Activated CD8-positive, alpha-beta memory T cell treated with anti-CD3 and anti-CD28 coated beads, Interleukin-2, amount 10 ng/mL, durations not matched to agents 7 days and 5 days (primary cell): ENCODE measurements around the gene FES. TPM values are rescaled to one million over a fixed set of nuclear protein-coding genes. Genes with fewer than 3 reads are reported as not detected.
A peak's percentile ranks its signal among the peaks of the same experiment; 100 is the strongest.
"Not testable (repeated sequence)": the region's sequence is repeated elsewhere in the genome, so short reads cannot be mapped to it uniquely, and the experiment has no call there.

Experiments
- ATAC-seq: fragments of 150-1000 bp; cut with Tn5 transposase; one replicate; pipeline ENCODE4 v1.10.0; 2021; ENCODE audit warnings: moderate library complexity
- CTCF ChIA-PET: fragments of 350-600 bp; sonication (Branson Sonifier 250); formaldehyde crosslinking; loops from one replicate; lab custom pipeline; 2021; ENCODE audit warnings: antibody characterized with exemption; lab: Charles Lee
- DNase-seq: peaks from one replicate; pipeline ENCODE4 v3.0.0-alpha.2; 2020
- H3K27ac Mint-ChIP-seq: one replicate; pipeline ENCODE4 v1.8.0; 2021; ENCODE audit warnings: mild to moderate bottlenecking, mixed read lengths
- H3K27me3 Mint-ChIP-seq: one replicate; pipeline ENCODE4 v1.8.0; 2021; ENCODE audit warnings: mixed read lengths
- H3K36me3 Mint-ChIP-seq: one replicate; pipeline ENCODE4 v1.8.0; 2021; ENCODE audit warnings: mild to moderate bottlenecking, mixed read lengths
- H3K4me1 Mint-ChIP-seq: one replicate; pipeline ENCODE4 v1.8.0; 2021; ENCODE audit warnings: mixed read lengths
- H3K4me3 Mint-ChIP-seq: one replicate; pipeline ENCODE4 v1.8.0; 2021; ENCODE audit warnings: mild to moderate bottlenecking, moderate library complexity, mixed read lengths
- H3K9me3 Mint-ChIP-seq: one replicate; pipeline ENCODE4 v1.8.0; 2022; ENCODE audit warnings: low read depth, mixed read lengths
- total RNA-seq, 2 experiments: library from RNA; stranded (reverse); gene quantifications; one replicate each; pipeline ENCODE4 v1.2.3, GENCODE V29; 2021

Gene FES
- total RNA-seq, 2 experiments from 2014 or later, result 55.7 to 61.2 TPM

DNA sequence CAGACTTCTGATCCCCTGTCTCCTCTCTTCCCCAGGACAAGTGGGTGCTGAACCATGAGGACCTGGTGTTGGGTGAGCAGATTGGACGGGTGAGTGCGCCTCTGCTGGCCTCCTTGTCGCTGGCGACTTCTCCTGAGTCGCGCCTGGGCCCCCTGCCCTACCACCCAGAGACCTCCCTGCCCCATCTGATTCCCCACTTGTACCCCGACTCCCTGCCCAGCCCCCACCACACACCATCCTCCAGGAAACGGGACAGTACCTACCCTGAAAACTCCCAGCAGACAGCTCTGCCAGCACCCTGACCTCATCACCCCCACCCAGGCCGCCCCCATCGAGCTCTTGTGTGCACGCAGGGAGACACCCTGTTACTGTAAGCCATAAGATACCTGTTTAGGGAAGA, 7.7 kb downstream of the FES start:
- peaks cover 29% of the 10 kb centered on the region for H3K4me1 Mint-ChIP-seq
- H3K4me3 Mint-ChIP-seq, result no peak overlapping the region
- CTCF ChIA-PET, result interaction anchor here (2.6 kb wide), 1 partner anchor 11 kb away, joined by 14 read pairs; the partner anchor contains the start of gene MAN2A2
- H3K27ac Mint-ChIP-seq, result no peak overlapping the region
- no peaks in the 10 kb centered on the region for H3K27me3 Mint-ChIP-seq
- ATAC-seq, result no peak
- no peak for DNase-seq
- H3K36me3 Mint-ChIP-seq, result peaks cover 44% of the 10 kb centered on the region
- no peaks in the 10 kb centered on the region for H3K9me3 Mint-ChIP-seq

DNA sequence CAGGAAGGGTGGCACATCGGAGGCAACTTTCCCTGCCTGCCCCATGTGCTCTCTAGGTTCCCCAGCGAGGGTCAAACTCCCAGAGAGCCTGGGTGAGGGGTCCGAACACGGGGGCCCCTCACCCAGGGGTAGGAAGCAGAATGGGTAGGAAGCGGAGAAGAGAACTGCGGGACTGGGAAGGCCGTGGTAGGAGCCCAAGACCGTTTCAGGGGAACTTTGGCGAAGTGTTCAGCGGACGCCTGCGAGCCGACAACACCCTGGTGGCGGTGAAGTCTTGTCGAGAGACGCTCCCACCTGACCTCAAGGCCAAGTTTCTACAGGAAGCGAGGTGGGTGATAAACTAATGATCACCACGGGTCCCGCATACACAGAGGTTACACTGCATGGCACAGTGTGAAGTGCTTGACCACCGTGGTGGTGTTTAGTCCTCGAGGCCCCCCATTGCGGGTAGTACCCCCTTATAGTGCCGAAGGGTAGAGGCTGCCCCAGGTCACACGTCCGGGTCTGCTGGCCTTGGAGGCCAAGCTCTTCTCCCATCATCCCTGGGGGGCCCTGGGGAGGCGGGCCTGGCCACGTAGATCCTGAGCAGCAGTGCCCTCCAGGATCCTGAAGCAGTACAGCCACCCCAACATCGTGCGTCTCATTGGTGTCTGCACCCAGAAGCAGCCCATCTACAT, 8.3 kb downstream of the FES start:
- H3K36me3 Mint-ChIP-seq, result peaks cover 41% of the 10 kb centered on the region
- H3K4me1 Mint-ChIP-seq, result peaks cover 26% of the 10 kb centered on the region

DNA sequence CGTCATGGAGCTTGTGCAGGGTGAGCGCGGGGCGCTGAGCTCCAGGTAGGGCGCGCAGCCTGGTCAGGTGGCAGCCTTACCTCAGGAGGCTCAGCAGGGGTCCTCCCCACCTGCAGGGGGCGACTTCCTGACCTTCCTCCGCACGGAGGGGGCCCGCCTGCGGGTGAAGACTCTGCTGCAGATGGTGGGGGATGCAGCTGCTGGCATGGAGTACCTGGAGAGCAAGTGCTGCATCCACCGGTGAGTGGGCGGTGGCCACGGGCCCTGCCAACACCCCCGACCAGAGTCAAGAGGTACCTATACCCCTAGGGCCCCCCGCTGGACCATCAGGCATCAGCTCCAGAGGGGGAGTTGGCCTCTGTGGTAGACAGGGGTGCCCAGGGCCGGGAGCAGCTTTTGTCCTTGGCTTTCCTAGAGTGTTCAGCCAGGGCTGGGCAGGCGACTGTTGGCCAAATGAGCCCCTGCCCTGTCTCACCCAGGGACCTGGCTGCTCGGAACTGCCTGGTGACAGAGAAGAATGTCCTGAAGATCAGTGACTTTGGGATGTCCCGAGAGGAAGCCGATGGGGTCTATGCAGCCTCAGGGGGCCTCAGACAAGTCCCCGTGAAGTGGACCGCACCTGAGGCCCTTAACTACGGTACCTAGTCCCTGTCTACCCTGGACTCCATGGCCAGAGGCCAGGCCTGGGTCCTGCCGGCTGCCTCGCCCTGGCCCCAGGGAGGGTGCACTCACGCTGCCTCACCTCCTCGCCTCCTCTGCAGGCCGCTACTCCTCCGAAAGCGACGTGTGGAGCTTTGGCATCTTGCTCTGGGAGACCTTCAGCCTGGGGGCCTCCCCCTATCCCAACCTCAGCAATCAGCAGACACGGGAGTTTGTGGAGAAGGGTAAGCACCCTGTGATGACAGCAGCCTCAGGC, 9.1 kb downstream of the FES start:
- Mint-ChIP-seq H3K27ac (no peak overlapping the region), H3K9me3 (no peaks in the 10 kb centered on the region), H3K27me3 (no peaks in the 10 kb centered on the region), H3K36me3 (peaks cover 35% of the 10 kb centered on the region), H3K4me3 (no peak overlapping the region), H3K4me1 (peaks cover 22% of the 10 kb centered on the region)
- CTCF ChIA-PET, result interaction anchor here (1.0 to 3.5 kb wide), 3 partner anchors 9 to 40 kb away, joined by 3 to 27 read pairs (median 14); partner anchors contain the start of genes HDDC3, MAN2A2 and UNC45A
- no peak for DNase-seq
- ATAC-seq, result no peak

More for the DNA sequence above, 8.3 kb downstream of the FES start:
- Mint-ChIP-seq H3K4me3 (no peak overlapping the region), H3K9me3 (no peaks in the 10 kb centered on the region), H3K27ac (no peak overlapping the region), H3K27me3 (no peaks in the 10 kb centered on the region)
- CTCF ChIA-PET, result interaction anchor here (1.0 to 2.6 kb wide), 2 partner anchors 10 to 39 kb away, joined by 3 to 14 read pairs; partner anchors contain the start of gene MAN2A2
- ATAC-seq (no peak), DNase-seq (no peak)

DNA sequence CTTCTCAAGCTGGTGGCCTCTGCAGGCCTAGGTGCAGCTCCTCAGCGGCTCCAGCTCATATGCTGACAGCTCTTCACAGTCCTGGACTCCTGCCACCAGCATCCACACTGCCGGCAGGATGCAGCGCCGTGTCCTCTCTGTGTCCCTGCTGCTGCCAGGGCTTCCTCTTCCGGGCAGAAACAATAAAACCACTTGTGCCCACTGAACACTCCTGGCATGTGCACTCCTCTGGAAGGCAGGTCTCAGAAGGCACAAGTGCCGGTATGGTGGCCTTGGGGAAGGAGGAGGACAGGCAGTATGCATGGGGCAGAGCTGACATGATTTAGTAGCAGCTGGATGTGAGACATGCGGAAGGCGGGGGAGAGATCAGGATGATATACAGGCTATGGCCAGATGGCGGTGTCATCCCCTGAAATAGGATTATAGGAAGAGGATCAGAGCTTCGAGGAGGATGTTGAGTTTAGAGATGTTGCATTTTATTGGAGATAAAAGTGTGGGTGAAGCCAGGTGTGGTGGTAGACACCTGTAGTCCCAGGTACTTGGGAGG, 11.3 kb downstream of the FES start:
- CTCF ChIA-PET, result interaction anchor here (0.6 to 3.5 kb wide), 3 partner anchors 10 to 150 kb away, joined by 3 to 27 read pairs (median 13); partner anchors contain the start of genes HDDC3 and UNC45A
- no peaks in the 10 kb centered on the region for H3K27me3 Mint-ChIP-seq
- H3K27ac Mint-ChIP-seq, result no peak overlapping the region
- no peak for ATAC-seq
- H3K4me3 Mint-ChIP-seq, result no peak overlapping the region
- peaks cover 6% of the 10 kb centered on the region for H3K4me1 Mint-ChIP-seq
- H3K9me3 Mint-ChIP-seq, result no peaks in the 10 kb centered on the region
- DNase-seq, result no peak
- peaks cover 33% of the 10 kb centered on the region for H3K36me3 Mint-ChIP-seq

DNA sequence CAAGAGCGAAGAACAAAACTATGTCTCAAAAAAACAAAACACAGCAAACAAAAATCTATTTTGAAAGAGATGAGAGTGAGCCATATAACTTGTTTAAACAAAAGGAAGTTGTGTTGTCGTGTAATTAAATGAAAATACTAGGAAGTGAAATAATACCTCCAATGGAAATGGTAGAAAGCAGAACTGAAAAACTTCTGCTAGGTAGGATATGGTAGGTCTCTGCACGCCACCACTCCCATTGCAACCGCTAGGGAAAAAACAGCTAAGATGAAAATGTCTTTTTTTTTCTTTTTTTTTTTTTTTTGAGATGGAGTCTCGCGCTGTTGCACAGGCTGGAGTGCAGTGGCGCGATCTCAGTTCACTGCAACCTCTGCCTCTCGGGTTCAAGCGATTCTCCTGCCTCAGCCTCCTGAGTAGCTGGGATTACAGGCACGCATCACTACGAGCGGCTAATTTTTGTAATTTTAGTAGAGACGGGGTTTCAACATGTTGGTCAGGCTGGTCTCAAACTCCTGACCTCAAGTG, 12.9 kb downstream of the FES start:
- H3K4me3 Mint-ChIP-seq, DNase-seq, ATAC-seq, H3K9me3 Mint-ChIP-seq, H3K27me3 Mint-ChIP-seq, H3K27ac Mint-ChIP-seq: not testable (repeated sequence)
- CTCF ChIA-PET, result interaction anchor here (0.7 to 9.5 kb wide), 6 partner anchors 8 to 578 kb away, joined by 4 to 181 read pairs (median 8); partner anchors contain the start of genes HDDC3 and UNC45A
- Mint-ChIP-seq H3K36me3 (peaks cover 29% of the 10 kb centered on the region), H3K4me1 (peaks cover 15% of the 10 kb centered on the region)

DNA sequence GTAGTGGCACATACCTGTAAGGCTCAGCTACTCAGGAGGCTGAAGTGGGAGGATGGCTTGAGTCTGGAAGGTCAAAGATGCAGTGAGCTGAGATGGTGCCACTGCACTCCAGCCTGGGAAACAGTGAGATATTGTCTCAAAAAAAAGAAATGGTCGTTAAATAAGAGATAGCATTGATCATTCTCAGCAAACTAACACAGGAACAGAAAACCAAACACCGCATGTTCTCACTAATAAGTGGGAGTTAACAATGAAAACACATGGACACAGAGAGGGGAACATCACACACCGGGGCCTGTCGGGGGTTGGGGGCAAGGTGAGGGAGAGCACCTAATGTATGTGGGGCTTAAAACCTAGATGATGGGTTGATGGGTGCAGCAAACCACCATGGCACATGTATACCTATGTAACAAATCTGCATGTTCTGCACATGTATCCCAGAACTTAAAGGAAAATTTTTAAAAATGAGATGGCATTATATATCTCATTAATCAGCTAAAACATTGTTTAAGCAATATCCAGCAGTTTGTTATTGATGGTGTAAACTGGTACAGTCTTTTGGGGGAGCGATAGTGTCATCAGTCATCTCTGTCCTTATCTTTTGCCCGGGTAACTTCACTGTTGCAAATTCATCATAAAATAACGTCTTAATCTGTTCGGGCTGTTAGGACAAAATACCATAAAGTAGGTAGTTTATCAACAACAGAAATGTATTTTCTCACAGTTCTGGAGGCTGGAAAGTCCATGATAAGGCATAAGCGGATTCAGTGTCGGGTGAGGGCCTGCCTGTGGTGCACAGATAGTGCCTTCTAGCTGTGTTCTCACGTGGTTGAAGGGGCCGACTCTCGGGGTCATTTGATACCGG, 17.1 kb downstream of the FES start:
- no peak for ATAC-seq
- H3K9me3 Mint-ChIP-seq, result no peaks in the 10 kb centered on the region
- no peak for DNase-seq
- CTCF ChIA-PET, result interaction anchor here (0.6 to 9.5 kb wide), 15 partner anchors 8 to 1656 kb away, joined by 3 to 181 read pairs (median 4); partner anchors contain the start of genes HDDC3 and UNC45A
- peaks cover 39% of the 10 kb centered on the region for H3K4me1 Mint-ChIP-seq
- H3K36me3 Mint-ChIP-seq, result peaks cover 24% of the 10 kb centered on the region
- no peaks in the 10 kb centered on the region for H3K27me3 Mint-ChIP-seq
- H3K27ac Mint-ChIP-seq, result peak overlapping the region; percentile 91
- peak overlapping the region; percentile 87 for H3K4me3 Mint-ChIP-seq

DNA sequence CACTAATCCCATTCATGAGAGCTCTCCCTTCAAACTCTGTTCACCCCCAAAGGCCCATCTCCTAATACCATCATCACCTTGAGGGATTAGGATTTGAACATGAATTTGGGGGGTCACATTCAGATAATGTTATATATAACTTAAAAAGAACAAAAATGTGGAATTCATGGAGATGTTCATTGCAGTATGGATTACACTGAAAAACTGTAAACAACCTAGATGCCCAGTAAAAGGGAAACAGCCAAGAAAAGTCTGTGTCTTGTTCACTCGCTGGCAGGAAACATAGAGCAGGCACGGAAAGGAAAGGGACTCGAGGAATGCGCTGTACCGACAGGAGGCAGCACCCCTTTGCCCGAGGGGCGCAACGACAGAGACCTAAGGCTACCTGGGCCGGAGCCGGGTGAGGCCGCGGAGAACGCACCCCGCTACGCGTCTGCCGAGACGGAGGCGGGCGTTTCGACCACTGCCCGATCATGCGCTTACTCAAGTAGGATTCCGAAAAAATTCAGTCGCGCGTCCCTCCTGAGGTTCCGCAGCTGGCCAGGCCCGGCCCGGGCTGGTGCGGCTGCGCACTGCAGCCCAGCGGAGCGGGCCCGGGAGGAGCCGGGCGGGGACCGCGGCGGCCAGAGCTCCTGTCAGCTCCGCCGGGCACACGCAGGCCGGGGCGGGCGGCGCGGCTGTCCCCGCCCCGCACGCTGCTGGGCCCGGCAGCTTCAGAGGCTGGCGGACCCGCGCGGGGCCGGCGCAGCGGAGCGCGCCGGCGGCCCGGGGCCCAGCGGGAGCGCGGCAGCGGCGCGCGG, 17.9 kb downstream of the FES start:
- Mint-ChIP-seq H3K36me3 (peaks cover 27% of the 10 kb centered on the region), H3K4me1 (peaks cover 39% of the 10 kb centered on the region), H3K4me3 (peak overlapping the region; percentile 87), H3K9me3 (no peaks in the 10 kb centered on the region), H3K27ac (peak overlapping the region; percentile 91), H3K27me3 (no peaks in the 10 kb centered on the region)
- DNase-seq (peak; percentile 85), ATAC-seq (peak; percentile 81)
- CTCF ChIA-PET, result interaction anchor here (0.6 to 9.5 kb wide), 28 partner anchors 9 to 1657 kb away, joined by 3 to 181 read pairs (median 3); partner anchors contain the start of genes BLM, HDDC3 and UNC45A

DNA sequence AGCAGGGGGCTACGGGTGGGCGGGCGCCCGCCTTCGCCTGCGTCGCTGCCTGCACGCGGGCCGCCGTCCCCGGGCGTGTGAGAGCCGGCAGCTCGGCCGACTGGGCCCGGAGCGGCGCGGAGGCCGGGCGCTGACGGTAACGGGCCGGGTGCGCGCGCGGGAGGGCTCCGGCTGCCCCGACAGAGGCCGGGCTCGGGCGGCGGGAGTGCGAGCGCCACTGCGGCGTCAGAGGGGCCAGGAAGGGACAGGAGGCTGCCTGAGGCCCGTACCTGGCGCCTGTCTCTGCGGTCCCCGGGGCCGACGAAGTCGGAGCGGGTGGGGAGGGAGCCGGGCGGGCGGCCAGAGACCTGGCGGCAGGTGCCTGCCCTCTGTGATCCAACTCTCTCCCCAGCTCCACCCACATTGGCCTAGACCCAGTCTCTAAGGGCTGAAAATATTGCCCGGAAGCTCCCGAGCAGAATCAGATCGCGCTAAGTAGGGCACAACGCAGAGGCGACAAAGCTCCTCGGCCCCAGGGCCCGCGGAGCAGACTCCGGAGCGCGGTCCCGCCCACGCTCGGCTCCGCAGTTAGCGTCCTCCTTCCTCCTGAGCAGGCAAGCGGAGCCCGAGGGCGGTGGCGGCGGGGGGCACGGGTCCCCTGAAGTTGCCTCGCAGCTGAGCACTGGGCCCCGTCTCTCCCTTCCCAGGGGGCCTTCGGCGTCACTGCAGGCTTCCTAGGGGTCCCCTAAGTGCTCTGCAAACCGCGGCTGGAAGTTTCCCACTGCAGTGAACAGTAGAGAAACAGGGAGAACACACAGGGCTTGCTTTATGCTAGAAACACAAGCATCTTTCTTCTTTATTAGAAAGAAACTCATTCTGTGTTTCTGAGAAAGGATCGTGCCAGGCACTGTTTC, 18.8 kb downstream of the FES start, which contains the start of gene MAN2A2:
Gene MAN2A2, plus strand, starts transcription at position 463 of the 893 bp plus-strand sequence. CDS start 906 bp downstream, outside the sequence.
- H3K27me3 Mint-ChIP-seq, result no peaks in the 10 kb centered on the region
- DNase-seq (peak; percentile 82), ATAC-seq (peak; percentile 70)
- CTCF ChIA-PET, result interaction anchor here (0.7 to 9.5 kb wide), 25 partner anchors 10 to 584 kb away, joined by 3 to 181 read pairs (median 3); partner anchors contain the start of genes BLM, HDDC3 and UNC45A
- no peaks in the 10 kb centered on the region for H3K9me3 Mint-ChIP-seq
- peak within 1 kb of the TSS; percentile 91 for H3K27ac Mint-ChIP-seq
- peaks cover 39% of the 10 kb centered on the region for H3K4me1 Mint-ChIP-seq
- H3K36me3 Mint-ChIP-seq, result peaks cover 35% of the 10 kb centered on the region
- peak within 1 kb of the TSS; percentile 87 for H3K4me3 Mint-ChIP-seq

DNA sequence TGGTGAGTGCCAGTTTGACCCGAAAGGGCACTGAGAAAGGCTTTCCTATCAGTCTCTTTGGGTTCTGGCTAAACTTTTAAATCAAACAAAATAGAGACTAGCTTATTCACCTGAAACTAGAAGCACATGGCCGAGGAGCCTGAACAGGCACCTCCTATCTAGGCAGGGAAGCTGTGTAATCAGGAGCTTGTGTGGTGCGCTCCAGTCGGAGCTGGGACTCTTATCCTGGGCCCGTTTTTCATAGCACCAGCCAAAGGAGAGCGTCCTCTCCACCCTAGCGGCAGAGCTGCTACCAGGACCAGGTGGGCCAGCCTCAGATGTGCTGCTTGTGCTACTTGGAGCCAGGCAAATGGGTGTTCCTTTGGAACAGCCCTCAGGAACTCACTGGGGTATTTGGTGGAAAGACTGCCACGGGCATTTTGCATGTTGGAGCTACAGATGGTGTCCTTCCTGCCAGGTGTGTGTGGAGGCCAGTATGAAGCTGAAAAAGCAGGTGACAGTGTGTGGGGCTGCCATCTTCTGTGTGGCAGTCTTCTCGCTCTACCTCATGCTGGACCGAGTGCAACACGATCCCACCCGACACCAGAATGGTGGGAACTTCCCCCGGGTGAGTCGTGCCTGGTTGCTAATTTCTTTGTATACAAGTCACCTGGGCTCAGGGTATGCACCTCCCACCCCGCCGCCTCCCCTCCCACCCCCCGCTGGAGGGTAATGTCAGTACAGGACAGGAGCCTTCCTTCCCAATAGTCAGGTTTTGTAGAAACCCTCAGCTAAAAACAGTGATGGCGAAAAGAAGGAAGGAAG, 19.6 kb downstream of the FES start:
- H3K4me3 Mint-ChIP-seq, result peak overlapping the region; percentile 79
- peaks cover 39% of the 10 kb centered on the region for H3K4me1 Mint-ChIP-seq
- peak overlapping the region; percentile 82 for H3K27ac Mint-ChIP-seq
- no peak for DNase-seq
- H3K36me3 Mint-ChIP-seq, result peaks cover 39% of the 10 kb centered on the region
- CTCF ChIA-PET, result interaction anchor here (0.8 to 9.5 kb wide), 16 partner anchors 11 to 584 kb away, joined by 3 to 181 read pairs (median 5); partner anchors contain the start of genes BLM, HDDC3 and UNC45A
- H3K27me3 Mint-ChIP-seq, result no peaks in the 10 kb centered on the region
- no peaks in the 10 kb centered on the region for H3K9me3 Mint-ChIP-seq
- no peak for ATAC-seq

DNA sequence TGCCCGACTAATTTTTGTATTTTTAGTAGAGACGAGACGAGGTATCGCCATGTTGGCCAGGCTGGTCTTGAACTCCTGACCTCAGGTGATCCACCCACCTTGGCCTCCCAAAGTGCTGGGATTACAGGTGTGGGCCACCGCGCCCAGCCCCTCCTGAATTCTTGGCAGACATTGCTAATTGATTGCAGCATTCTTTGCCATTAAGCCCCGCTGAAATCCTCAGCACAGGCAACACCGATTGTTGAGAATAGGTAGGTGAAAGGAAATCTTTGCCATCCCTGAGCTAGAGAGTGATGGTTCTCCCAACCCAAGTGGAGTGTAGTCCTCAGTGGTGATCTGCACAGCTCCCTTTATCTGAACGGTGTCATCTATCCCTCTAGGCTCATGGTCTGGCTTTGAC, 20.4 kb downstream of the FES start:
- CTCF ChIA-PET, result interaction anchor here (0.8 to 9.5 kb wide), 6 partner anchors 15 to 257 kb away, joined by 3 to 181 read pairs (median 8); partner anchors contain the start of genes HDDC3 and UNC45A
- DNase-seq (no peak), ATAC-seq (no peak)
- Mint-ChIP-seq H3K9me3 (no peaks in the 10 kb centered on the region), H3K4me1 (peaks cover 39% of the 10 kb centered on the region), H3K27me3 (no peaks in the 10 kb centered on the region), H3K4me3 (no peak overlapping the region), H3K27ac (no peak overlapping the region), H3K36me3 (peaks cover 46% of the 10 kb centered on the region)
